ENCODE measurements around the gene ARSG.
"Not testable (repeated sequence)": the region's sequence is repeated elsewhere in the genome, so short reads cannot be mapped to it uniquely, and the experiment has no call there.

Gene ARSG

DNA sequence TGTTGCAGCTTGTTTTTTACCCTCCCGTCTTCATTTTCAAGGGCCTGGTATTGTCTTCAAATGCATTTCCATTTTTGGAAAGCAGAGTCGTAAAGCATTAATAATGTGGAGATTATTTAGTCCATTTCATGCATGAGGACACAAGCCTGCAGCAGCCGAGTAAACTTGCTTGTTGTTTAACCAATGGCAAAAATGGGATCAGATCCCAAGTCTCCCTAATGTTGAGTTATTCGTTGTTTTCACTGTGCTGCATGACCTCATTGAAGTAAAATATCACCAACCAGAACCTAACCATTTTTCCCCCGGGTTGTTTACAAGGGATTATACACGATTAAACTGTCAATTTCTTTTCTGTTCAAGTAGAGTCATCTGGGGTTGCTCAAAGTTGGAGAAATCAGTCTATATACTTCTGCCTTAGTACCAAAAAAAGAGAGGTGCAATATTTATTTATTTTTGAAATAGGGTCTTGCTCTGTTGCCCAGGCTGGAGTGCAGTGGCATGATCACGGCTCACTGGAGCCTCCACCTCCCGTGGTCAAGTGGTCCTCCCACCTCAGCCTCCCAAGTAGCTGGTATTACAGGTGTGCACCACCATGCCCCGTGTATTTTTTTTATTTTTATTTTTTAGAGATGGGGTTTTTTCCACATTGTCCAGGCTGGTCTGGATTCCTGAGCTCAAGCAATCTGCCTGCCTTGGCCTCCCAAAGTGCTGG lies 31.1 kb upstream of the ARSG start:
- peak in 1 of 2 experiments; percentile 58 for DNase-seq (ENCODE audit: low read depth in 1 of 2, low spot score in 1 of 2)
- in situ Hi-C loops (cut with HindIII; ENCODE audit: low pct_unique_long_range_greater_than_20kb, low sequenced_read_pairs) = no loop called here
- TF ChIP-seq JUND (IDR thresholded peaks at IDR 0.05; ENCODE audit: low read depth) = no peak

DNA sequence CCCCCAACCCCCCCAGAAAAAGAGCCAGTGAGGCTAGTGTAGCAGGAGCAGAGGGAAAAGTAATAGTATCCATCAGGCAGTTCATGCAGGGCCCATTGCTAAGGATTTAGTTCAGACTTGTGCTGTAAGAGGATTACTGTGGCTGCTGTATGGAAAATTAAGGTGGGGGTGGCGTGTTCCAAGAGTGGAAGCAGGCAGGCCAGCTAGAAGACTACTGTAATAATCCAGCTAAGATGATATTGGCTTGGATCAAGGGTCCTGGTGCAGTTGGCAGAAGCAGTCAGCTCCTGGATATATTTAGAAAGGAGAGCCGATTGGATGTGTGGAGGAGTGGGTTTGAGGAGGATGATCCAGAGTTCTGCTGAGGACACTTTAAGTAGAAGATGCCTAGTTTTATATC lies 28.8 kb upstream of the ARSG start:
- DNase-seq (ENCODE audit: low read depth in 1 of 2, low spot score in 1 of 2); in situ Hi-C loops (cut with HindIII; ENCODE audit: low pct_unique_long_range_greater_than_20kb, low sequenced_read_pairs): not testable (repeated sequence)

DNA sequence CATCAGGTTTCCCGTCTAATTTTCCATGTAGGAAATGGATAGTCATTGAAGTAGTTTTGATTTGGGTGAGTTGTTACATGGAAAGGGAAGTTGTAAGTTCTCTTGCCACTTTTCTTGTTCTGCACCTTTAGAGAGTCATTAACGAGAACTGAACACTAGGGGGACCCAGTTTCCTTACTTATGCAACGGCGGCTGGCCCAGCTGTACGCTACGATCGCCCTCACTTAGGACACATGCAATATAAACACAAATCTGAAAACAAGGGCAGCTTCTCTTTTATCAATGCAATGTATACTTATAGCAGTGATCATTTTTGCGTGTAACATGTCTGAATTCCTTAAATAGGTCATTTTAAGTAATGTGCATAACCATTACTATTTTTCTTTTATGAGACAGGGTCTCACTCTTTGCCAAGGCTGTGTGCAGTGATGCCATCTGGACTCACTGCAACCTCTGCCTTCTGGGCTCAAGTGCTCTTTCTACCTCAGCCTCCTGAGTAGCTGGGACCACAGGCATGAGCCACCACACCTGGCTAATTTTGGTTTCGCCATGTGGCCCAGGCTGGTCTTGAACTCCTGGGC lies 28.1 kb upstream of the ARSG start:
- in situ Hi-C loops (cut with HindIII; ENCODE audit: low pct_unique_long_range_greater_than_20kb, low sequenced_read_pairs) = not testable (repeated sequence)
- DNase-seq (ENCODE audit: low read depth in 1 of 2, low spot score in 1 of 2) = peak; percentile 47 to 79

DNA sequence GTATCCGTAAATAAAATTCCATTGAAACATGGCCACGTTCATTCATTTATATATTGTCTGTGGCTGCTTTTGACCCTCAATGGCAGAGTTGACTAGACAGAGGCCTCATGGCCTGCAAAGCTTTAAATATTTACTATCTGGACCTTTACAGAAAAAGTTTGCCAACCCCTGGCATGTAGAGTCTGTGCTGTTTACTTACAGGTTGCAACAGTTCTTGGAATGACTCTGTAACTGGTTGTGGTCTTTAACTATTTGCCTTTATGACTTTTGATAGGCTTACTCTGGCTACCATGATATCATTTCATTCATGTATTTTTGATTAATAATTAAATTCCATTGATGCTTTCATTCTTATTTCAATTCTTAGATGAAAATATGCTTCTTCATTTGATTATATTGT lies 25.5 kb upstream of the ARSG start:
- in situ Hi-C loops (cut with HindIII; ENCODE audit: low pct_unique_long_range_greater_than_20kb, low sequenced_read_pairs); DNase-seq (ENCODE audit: low read depth in 1 of 2, low spot score in 1 of 2): not testable (repeated sequence)

DNA sequence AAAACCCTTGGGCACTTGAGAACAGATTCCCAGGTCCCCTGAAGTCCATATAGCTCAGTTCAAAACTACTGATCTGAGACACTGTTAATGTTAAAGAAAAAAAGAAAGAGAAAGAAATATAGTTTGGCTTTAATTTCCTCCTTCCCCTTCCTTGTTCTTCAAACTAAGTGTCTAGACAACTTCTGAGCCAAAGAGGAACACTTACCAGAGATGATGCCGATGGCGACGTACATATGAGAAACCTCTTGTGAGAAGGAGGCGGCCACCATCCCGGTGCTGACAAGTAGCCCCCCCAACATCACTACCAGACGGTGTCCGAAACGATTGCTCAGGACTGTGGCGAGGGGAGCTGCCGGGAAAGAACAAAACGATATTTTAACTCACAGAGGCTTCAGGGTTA lies 17.6 kb upstream of the ARSG start:
- no peak for TF ChIP-seq JUND (IDR thresholded peaks at IDR 0.05; ENCODE audit: low read depth)
- no peak for DNase-seq (ENCODE audit: low read depth in 1 of 2, low spot score in 1 of 2)
- in situ Hi-C loops (cut with HindIII; ENCODE audit: low pct_unique_long_range_greater_than_20kb, low sequenced_read_pairs) = no loop called here

DNA sequence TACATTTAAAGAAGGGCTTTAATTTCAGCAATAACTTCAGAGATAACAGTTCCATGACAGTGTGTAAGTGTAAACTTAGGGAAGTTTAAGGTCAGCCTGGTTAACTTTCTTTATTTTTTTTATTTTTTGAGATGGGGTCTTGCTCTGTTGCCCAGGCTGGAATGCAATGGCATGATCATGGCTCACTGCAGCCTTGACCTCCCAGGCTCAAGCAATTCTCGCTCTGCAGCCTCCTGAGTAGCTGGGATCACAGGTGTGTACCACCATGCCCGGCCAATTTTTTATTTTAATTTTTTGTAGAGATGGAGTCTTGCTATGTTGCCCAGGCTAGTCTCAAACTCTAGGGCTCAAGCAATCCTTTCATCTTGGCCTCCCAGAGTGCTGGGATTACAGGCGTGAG lies 15.0 kb upstream of the ARSG start:
- DNase-seq (ENCODE audit: low read depth in 1 of 2, low spot score in 1 of 2); in situ Hi-C loops (cut with HindIII; ENCODE audit: low pct_unique_long_range_greater_than_20kb, low sequenced_read_pairs): not testable (repeated sequence)

DNA sequence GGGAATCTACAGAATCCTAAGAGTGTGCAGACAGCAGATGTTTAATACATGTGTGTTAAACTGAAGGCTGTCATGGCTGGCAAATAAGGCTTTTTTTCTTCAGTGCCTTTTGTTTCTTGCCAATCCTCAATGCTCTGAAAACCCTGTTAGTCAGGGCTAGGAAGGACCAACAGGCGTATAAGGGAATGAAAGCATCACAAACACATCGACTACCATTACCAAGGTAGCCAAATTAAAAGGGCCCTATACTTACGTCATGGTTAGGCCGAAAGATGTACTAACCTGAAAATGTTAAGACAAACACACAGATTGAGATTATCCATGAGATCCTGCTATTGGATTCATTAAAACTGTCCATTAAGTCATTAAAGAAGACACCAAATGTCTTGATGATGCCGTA lies 13.5 kb upstream of the ARSG start:
- no peak for TF ChIP-seq JUND (IDR thresholded peaks at IDR 0.05; ENCODE audit: low read depth)
- in situ Hi-C loops (cut with HindIII; ENCODE audit: low pct_unique_long_range_greater_than_20kb, low sequenced_read_pairs) = no loop called here
- DNase-seq (ENCODE audit: low read depth in 1 of 2, low spot score in 1 of 2) = no peak

DNA sequence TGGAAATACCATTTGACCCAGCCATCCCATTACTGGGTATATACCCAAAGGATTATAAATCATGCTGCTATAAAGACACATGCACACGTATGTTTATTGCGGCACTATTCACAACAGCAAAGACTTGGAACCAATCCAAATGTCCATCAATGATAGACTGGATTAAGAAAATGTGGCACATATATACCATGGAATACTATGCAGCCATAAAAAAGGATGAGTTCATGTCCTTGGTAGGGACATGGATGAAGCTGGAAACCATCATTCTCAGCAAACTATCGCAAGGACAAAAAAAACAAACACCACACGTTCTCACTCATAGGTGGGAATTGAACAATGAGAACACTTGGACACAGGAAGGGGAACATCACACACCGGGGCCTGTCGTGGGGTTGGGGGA lies 9.3 kb upstream of the ARSG start:
- DNase-seq (ENCODE audit: low read depth in 1 of 2, low spot score in 1 of 2); in situ Hi-C loops (cut with HindIII; ENCODE audit: low pct_unique_long_range_greater_than_20kb, low sequenced_read_pairs): not testable (repeated sequence)

DNA sequence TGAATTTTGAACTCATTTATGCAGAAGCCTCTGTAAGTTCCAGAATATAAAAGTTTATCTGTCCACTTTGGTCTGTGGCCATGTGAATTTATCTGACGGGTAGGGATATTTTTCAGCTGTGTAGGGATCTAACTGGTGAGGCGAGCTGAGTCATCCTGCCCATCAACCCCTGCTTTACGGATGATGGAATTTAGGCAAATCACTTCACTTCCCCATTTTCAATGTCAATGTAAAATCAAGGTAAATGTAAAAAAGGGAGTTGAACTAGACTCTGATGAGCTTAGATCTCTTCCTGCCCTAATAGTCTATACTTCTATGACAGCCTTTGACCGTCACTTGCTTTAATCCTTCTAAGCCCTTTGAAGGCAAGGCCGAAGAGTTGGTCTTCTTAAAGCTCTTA lies 2.9 kb upstream of the ARSG start:
- DNase-seq (ENCODE audit: low read depth in 1 of 2, low spot score in 1 of 2) = no peak
- TF ChIP-seq JUND (IDR thresholded peaks at IDR 0.05; ENCODE audit: low read depth) = no peak
- in situ Hi-C loops (cut with HindIII; ENCODE audit: low pct_unique_long_range_greater_than_20kb, low sequenced_read_pairs) = no loop called here

DNA sequence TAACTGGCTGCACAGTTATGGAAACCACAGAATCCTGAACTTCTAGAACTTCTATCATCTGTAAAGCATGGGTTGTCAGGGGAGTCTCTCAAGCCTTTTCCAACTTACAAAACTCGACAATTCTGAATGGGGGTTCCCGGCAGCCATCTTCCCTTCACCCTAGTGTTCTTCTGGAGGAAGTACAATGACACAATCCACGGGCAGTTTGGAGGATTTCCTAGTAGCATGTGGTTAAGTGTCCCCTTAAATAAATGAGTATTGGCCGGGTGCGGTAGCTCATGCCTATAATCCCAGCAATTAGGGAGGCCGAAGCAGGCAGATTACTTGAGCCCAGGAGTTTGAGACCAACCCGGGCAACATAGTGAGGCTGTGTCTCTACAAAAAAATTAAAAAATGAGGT lies 2.5 kb upstream of the ARSG start:
- in situ Hi-C loops (cut with HindIII; ENCODE audit: low pct_unique_long_range_greater_than_20kb, low sequenced_read_pairs) = no loop called here

DNA sequence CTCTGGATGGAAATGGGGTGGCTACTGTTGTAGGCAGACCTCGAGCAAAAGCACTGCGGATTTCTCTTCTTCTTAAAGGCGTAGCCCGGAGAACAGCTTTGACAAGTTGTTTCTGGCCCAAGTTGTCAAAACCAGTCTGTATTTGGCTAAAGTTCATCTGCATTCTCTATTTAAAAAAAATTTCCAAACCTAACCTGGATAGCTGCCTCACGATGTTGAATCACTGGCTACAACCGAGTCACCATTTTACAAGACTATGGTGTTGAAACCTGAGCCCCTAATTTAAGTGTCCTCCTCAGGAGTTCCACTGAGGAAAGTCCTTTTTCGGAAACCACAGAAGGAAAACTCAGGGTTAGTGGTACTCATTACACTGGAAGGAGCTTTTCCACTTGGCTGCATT lies 1.8 kb upstream of the ARSG start:
- TF ChIP-seq JUND (IDR thresholded peaks at IDR 0.05; ENCODE audit: low read depth) = no peak
- no peak for DNase-seq (ENCODE audit: low read depth in 1 of 2, low spot score in 1 of 2)
- in situ Hi-C loops (cut with HindIII; ENCODE audit: low pct_unique_long_range_greater_than_20kb, low sequenced_read_pairs) = no loop called here

More for the DNA sequence above, 2.5 kb upstream of the ARSG start:
- no peak for TF ChIP-seq JUND (IDR thresholded peaks at IDR 0.05; ENCODE audit: low read depth)
- peak in 1 of 2 experiments; percentile 25 for DNase-seq (ENCODE audit: low read depth in 1 of 2, low spot score in 1 of 2)

DNA sequence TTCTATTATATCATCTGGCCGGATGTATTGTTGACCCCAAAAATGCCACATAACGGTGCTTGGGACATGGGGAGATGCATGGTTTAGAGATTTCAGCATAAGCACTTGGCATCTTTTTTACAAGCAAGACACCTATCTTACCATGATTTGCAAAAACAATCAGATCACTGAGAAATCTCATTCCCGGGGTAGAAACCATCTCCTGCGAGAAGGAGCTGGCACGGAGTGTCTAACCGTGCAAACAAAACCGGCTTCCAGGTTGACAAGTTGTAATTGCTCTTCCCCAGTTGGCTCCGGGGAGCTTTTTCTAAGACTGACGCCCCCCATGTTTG lies 1.4 kb upstream of the ARSG start:
- no peak for DNase-seq (ENCODE audit: low read depth in 1 of 2, low spot score in 1 of 2)
- no peak for TF ChIP-seq JUND (IDR thresholded peaks at IDR 0.05; ENCODE audit: low read depth)
- in situ Hi-C loops (cut with HindIII; ENCODE audit: low pct_unique_long_range_greater_than_20kb, low sequenced_read_pairs) = no loop called here

DNA sequence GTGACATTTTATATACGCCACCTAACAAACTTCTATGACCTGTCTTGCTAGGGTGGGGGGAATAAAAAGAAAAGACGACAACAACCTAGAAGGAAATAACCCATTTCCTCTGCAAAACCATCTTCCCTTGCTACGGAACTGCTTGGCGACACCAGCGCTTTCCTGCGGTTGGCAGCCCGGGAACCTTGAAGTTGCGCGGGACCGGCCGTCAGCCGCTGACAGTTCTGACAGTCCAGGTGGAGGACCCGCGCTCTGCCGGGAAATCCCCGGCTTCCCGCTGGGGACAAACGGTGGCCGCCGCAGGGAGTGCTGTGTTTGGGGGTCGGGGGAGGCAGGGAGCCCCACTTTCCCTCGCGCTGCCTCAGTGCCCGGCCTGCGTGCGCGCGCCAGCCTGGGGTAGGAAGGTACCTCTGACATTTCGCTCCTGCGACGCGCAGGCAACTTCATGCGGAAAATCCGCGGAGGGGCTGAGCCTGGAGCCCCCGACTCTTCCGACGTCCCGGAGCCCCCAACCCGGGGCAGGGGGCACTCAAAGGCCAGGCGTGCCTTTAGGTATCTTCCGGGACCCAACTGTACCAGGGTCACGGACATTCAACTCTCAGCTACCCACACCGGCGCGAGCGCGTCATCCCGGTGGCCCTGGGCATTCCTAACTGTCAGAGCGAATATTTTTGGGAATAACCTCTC lies 884 bp upstream of the ARSG start:
- in situ Hi-C loops (cut with HindIII; ENCODE audit: low pct_unique_long_range_greater_than_20kb, low sequenced_read_pairs) = no loop called here
- TF ChIP-seq JUND (IDR thresholded peaks at IDR 0.05; ENCODE audit: low read depth) = no peak
- DNase-seq (ENCODE audit: low read depth in 1 of 2, low spot score in 1 of 2) = peak; percentile 60 to 73
